HK-2 (cell line): ENCODE data around the gene LBHD1.
"Not testable (repeated sequence)": the region's sequence is repeated elsewhere in the genome, so short reads cannot be mapped to it uniquely, and the experiment has no call there.

Experiments used
- DNase-seq: peaks from one replicate; pipeline ENCODE4 v3.0.0-alpha.2; 2018; ENCODE audit not compliant: unreplicated experiment

The LBHD1 gene

DNA sequence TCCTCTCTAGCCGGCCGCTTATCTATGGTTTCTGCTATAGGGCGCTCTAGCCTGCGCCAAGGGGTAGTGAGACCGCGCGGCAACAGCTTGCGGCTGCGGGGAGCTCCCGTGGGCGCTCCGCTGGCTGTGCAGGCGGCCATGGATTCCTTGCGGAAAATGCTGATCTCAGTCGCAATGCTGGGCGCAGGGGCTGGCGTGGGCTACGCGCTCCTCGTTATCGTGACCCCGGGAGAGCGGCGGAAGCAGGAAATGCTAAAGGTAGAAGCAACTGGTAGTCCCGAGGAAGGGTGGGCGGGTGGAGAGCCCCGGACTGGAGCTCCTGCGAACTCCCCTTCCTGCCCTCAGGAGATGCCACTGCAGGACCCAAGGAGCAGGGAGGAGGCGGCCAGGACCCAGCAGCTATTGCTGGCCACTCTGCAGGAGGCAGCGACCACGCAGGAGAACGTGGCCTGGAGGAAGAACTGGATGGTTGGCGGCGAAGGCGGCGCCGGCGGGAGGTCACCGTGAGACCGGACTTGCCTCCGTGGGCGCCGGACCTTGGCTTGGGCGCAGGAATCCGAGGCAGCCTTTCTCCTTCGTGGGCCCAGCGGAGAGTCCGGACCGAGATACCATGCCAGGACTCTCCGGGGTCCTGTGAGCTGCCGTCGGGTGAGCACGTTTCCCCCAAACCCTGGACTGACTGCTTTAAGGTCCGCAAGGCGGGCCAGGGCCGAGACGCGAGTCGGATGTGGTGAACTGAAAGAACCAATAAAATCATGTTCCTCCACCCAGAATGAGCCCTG is at the start of gene LBHD1, which contains the start of gene UQCC3:
TSS of gene LBHD1 (minus strand) at position 660 of the 782 bp plus-strand sequence. CDS start 2,236 bp downstream, outside the sequence.
TSS of gene UQCC3 (plus strand) at position 66 of the 782 bp plus-strand sequence. CDS start at position 139, 73 bp downstream.
- DNase-seq: peak; percentile 81

DNA sequence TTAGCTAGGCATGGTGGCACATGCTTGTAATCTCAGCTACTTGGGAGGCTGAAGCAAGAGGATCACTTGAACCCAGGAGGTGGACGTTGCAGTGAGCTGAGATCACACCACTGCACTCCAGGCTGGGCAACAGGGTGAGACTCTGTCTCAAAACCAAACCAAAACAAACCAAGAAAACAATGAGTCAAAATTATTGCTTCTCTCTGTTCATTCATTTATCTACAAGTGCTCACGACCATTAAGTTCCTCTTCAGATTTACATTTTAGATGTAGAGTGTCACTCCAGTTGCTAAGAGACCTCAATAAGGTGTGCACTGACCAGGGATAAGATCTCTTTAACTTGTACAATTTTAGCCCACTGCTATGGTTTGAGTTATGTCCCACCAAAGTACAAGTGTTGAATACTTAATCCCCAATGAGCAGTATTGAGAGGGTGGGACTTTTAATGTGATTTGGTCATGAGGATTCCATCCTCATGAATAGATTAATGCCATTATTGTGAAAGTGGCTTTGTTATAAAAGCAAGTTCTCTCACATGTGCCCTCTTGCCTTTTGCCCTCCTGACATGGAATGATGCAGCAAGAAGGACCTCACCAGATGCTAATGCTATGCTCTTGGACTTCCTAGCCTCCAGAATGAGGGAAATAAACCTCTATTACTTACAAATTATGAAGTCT is 47.4 kb upstream of the LBHD1 start:
- DNase-seq: no peak

DNA sequence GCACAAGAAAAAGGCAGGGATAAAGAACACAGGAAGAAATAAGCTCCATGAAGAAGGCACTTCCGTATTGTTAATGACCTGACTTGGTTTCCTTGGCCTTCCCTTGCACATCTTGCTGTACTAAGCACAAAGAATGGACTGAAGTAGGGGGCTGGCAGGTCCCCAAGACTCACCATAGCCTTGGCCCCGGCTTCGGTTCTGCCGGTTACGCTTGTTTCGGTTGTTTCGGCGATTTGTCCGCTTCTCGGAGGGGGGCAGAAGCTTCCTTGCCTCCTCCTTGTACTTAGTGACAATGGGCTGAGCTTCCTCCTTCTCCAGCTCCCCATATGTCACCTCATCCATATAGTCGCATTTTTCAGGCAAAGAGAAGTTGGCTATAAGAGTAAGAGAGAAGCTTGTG is 44.7 kb upstream of the LBHD1 start:
- no peak for DNase-seq

DNA sequence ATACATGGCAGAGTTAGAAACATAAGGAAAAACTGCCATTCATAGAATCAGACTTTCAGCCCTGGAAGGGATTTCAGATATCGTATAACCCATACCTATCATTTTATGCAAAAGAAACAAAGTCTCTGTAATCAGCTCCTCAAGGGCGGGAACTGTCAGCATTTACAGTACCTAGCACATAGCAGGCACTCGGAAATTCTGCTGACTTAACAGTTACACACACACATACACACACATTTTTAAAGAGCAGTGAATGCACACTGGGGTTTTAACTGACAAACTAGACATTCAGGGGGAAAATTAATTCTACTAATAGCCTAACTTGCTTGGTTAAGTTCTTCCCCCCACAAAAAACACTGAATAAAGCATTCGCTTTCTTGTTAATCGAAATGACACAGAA is 44.1 kb upstream of the LBHD1 start:
- DNase-seq: no peak

DNA sequence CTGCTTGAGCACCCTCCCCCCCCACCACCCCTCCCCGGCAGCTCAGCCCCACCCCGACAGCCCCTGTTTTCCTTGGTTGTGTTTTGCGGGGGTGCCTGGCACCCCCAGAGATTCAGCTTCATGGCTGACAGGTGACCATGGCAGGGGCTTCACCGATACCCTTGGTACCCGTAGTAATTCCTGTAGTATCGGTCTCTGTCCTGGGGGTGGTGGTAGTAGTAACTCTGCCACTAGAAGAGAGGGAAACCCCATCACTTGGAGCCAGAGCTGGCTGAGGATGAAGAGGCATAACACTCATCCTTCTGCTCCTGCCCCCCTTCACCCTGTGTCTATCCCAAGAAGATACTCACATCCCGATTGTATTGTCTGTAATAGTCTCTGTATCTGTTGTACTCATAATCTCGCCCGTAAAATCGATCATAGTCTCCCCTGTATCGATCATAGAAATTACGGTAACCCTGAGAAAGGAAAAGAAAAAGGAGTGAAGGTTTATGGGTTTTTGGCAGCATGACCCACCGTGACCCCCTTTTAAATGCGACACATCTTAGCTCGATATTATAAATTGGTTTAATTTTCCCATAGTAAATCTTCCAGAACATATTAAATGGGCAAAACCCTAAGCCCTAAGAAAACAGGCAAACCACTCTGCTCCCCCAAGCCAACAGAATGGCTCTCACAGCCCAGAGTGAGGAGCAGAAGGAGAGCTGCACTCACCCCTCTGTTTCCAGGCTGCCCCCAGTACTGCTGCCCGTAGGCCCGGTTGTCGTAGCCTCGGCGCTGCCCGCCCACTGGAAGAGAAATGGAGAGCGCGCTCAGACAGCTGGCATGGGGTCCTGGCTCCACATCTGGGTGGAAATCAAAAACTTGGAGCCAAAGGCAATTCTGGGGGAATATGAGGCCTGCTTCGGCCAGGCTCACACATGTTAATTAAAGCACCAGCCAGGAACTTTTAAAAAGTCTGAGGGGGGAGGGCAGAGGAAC is 43.4 kb upstream of the LBHD1 start:
- no peak for DNase-seq

DNA sequence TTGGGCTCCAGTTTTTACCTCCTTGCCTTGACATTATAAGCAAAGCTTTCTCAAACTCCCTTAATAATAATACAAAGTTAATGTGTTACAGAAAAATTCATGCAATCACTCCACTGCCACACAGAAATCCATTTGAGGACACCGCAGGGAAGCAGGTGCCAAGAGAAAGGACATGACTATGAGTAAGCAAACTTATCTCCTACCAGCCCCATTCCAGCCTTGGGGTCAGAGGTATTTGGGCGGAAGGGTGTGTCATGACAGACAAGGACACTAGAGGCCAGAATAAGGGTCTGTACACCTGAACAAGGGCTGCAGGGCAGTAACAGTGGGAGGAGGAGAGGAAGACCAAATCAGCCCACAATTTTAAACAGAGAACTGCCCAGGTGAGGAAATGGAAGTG is 41.3 kb upstream of the LBHD1 start:
- no peak for DNase-seq

DNA sequence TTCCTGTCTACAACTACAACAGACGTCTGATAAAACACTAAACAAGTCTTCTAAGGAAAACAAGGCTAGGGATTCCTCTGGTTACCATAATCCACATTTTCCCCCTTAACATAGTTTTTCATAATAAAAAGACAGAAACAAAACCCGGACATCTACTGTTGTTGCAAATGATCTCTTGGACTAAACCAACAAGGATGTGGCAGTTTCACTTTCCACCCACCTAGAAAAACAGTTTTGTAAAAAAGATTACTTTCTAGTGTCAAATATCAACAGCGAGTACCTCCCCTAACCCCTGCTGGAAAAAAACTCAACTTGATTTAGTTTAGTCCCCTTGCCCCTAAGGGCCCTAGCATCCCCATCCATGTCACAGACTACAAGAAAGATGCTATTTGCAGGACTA is 40.8 kb upstream of the LBHD1 start:
- DNase-seq: no peak

DNA sequence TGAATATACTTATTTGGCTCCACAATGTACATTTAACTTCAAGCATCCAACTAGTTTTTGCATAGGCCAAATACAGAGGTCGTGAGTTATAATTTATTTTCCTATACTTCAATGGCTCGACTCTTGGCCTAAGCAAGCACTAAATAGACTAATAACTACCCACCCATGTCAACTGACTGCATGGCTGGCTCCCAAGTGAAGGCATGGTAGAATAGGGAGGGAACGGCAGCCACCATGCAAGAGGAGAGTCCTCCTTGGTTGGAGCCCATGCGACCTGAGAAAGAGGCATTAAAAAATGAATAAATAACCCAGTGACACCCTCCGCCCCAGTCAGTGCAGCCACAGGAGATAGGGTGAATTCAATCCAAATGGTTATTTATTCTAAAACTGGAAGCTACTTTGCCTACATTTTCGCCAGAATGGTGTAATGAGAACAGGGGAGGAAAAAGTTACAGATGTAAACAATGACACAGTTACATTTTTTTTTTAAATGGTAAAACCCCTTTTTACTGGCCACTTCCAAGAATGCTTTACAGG is 40.3 kb upstream of the LBHD1 start:
- DNase-seq: no peak

DNA sequence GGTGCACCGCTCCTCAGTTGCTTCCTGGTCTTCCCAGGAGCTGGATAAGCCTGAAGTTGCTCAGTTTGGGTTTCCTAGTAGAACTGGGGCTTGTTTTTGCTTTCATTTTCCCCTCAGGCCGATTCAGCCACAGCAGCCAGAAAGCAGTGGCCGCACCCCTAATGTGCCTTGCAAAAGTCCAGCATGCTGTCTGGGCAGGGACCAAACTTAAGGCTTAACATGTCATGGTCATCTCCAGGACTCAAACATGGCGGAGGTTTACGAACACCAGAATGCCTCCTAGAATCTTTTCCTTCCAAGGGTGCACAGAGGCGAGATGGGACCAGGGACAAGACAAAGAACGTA is 37.9 kb upstream of the LBHD1 start:
- DNase-seq: no peak

DNA sequence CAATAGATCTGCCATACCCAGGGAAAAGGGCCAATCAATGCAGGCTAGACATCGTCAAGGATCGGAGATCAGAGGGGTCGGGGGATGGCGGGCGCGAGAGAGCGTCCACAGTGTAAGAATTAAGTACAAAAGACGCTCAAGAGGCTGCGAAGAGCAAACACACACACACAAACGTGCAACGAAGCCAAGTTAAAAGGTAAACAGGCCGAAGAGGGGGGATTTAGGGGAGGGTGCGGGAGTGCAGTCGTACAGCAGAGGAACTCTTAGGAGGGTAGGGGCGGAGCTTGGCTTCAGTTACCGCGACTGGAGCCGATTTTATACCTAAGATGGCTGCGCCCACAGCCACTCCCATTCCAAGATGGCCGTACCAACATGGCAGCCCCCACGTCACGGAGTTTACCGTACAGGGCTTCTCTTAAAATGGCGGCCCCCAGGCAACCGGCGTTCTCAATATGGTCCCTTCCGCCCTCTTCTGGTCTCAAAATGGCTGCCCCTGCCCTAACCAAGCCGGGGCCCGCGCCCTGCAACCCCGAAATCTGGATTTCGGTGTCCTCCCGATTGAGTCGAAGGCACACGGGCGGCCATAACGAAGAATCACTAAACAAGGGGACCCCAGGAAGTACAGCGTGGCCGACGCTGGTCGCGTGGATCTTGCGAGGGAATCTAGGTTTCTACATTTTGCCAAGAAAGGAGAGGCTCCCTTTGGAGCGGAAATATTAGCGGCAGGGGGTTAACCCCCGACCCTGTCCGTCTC is 37.4 kb upstream of the LBHD1 start:
- no peak for DNase-seq

DNA sequence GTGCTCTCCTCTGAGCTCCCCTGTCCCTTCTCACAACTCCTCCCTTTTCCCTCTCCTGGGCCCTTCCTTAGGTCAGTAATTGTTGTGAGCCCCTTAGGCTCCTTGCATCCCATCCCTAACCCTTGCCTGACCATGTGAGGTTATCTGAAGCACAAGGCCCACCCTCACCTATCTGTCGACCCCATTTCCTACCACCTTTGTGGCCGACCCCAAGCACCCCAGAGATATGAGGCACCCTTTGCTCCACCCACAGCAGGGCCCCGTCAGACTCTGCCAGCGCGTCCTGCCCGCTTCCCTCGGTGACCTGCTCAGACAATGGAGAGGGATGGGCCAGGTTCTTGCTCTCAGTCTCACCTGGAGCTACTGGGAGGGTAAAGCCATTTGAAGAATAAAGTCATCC is 36.7 kb upstream of the LBHD1 start:
- DNase-seq: no peak

DNA sequence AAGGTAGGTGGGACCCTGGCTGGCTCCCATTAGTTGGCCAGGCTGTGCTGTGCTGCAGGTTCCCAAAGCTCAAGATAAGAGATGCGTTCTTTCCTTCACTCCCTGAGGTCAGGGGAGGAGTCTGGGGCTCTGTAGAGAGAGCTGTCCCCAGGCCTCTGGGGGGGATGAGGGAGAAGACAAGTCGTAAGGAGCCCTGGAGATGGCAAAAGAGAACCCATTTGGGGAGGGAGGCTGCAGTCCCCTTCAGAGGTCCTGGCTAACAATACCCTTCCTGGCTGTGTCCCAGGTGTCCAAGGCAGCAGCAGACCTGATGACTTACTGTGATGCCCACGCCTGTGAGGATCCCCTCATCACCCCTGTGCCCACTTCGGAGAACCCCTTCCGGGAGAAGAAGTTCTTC is 36.3 kb upstream of the LBHD1 start:
- DNase-seq: no peak

DNA sequence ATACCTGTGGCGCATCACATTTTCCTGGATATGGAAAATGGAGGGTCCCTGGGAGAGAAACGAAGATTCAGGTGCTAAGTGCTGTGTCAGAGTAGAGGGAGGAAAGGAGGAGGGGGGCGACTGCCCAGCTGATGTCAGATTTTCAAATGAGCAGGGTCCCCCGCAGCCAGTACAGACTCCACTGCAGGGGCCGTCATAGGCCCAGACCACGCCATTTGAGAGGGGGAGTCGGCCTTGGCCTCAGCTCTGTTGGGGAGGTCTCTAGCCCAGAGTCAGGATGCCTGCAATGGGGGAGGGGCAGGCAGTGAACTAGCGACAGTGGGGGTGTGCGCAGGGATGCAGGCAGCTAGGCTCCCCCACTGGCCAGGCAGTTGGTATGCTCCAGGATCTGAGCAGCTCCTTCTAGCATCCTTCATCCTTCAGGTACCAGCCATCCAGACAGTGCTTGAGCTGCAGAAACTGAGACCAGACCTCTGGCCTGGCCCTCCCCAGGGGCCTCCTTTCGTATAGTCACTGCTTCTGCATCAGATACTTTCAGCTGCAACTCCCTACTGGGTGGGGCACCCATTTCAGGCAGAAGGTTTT is 35.3 kb upstream of the LBHD1 start, which contains the start of the genes BSCL2 and GNG3:
TSS of gene BSCL2 (minus strand) at position 148 of the 585 bp plus-strand sequence. CDS start 229 bp downstream, outside the sequence.
TSS of gene GNG3 (plus strand) at position 400 of the 585 bp plus-strand sequence. CDS start 620 bp downstream, outside the sequence.
- no peak for DNase-seq

DNA sequence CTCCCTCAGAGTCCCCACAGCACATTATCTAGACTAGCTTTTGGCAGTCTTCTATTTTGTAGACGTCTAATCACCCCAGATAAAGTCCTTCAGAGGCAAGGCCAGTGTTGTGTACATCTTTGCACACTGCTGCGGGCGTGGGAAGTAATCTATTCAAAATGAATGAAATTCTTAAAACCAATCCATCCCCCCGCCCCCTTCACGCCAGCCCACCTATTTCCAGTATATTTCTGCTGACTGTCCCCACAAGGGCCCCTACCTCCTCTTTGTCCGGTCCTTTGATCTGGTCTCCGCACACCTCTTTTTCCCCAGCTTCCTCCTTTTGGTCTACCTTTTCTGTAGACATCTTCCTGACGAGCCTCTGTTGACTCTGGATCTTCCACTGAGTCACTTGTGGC is 34.8 kb upstream of the LBHD1 start:
- no peak for DNase-seq

DNA sequence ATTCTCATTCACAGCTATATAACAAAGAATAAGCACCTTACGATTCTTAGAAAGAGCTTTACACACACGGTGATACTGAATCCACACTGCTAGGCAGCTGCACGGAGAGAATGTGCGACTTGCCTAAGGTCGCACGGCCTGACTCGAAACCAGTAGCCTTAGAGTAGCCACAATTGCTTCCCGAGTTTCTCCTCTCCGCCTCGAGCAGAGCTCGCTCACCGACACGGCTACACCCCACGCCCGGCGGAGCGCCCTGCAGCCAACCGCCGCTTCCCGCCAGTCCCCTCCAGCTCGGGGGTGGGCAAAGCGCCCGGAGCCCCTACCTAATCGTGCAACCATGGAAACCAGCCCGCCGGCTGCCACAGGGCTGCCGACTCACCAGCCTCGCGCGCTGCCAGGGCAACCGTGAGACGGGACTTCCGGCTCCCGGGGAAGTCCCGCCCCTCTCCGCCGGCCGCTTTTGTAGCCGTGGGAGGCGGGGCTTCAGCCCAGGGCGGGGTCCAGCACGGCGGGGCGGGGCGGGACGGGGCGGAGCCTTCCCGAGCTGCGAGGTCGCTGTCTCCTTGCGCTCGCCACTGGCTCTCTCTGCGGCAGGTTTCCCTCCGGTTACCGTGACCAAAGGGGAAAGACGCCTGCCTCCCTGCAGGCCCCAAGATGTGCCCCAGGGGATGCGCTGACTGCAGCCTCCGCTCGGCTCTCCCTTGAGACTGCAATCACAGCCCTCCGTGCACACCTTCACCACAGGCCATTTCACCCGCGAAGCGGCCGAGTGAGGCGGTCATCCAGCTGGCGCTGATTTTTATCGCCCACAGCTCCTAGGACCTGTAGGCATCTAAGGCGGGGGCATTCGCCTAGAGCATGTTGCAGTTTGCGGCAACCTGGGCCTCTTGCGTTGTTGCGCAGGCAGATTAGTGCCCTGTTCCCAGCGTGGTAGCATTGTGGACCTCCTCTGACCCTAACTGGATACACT is 34.1 kb upstream of the LBHD1 start:
- peak; percentile 88 for DNase-seq

DNA sequence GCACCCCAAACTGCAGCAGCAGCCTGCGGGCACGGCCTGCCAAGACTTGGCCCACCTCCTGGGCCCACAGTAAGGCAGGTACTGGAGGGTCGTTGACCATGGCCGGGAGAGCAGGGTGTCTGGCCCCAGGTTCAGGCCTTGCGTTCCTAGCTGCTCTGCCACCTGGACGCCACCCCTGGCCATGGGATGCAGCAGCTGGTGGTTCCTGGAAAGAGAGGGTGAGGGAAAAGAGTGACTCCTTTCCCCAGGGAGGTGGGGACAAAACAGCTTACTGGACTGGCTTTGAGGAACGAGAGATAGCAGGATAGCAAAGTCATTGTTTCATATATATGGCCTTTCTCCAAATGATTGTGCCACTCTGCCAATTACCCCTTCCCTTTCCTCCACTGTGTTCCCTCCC is 33.3 kb upstream of the LBHD1 start:
- no peak for DNase-seq

DNA sequence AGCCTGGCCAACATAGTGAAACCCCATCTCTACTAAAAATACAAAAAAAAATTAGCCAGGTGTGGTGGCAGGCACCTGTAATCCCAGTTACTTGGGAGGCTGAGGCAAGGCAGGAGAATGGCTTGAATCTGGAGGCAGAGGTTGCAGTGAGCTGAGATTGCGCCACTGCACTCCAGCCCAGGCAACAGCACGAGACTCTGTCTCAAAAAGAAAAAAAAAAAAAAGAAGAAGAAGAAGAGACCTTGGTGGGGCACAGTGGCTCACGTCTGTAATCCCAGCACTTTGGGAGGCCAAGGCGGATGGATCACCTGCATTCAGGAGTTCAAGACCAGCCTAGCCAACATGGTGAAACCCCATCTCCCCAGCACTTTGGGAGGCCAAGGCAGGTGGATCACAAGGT is 31.9 kb upstream of the LBHD1 start:
- not testable (repeated sequence) for DNase-seq

DNA sequence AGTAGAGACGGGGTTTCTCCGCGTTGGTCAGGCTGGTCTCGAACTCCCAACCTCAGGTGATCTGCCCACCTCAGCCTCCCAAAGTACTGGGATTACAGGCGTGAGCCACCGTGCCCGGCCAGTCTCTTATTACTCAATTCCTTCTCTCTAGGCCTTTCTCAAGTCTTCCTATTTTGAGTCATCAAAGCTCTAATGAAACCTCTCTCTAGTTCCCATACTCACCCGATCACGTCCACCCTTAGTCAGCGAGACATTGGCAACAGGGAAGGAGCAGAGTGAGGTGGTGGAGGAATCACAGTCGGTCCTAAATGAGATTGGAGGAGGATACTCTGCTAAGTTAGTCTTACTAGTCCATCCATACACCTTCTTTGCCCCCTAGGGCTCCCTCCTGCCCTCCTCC is 30.2 kb upstream of the LBHD1 start:
- DNase-seq: no peak

DNA sequence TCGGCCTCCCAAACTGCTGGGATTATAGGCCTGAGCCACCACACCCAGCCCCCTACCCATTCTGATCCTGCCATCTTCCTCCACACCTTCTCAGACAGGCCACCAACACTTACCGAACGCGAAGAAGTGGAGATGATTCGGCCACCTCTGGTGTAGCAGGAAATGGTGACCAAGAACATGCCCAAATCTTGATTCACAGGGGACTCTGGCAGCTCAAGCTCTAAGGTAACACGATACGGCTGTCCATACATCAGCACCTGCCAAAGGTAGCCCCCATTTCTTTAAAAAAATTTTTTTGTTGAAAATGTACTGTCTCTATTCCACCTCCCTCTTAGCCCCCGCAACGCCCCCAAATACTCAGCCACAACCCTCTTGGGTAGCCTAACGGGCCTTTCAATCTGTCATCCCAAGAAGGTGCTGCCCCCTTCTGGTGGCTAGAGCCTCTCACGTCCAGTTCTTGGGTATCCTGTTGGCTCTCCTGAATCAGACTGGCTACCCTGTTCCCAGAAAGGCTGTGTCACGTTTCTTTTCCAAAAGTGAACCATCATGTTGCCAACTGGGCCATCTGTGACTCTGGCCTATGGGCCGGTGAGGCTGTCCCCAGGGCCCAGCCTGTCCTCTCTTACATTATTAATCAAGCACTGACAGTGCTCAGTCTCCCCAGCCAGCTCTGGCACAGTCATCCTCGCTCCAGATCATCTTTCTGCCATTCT is 22.5 kb upstream of the LBHD1 start:
- peak; percentile 49 for DNase-seq
